HepG2 (cell line): ENCODE results near the gene KLHL40. TPM values are rescaled to one million over a fixed set of nuclear protein-coding genes. Genes with fewer than 3 reads are reported as not detected.

Experiments
- ATAC-seq: fragments of 200-7000 bp; cut with Tn5 transposase; 3 replicates; pipeline ENCODE4 v1.9.1; 2020; ENCODE audit warnings: mild to moderate bottlenecking, moderate library complexity
- BruUV-seq: library from RNA; stranded (reverse); fragments of 400-500 nt; replicated peaks from 2 replicates; lab custom pipeline; 2021; lab: Mats Ljungman, UMichigan
- CTCF ChIA-PET: fragments of 300-600 bp; formaldehyde crosslinking; extraction: SDS; loops from one replicate; lab custom pipeline; 2021; ENCODE audit warnings: low total read pairs, inconsistent platforms, low intra/inter-chr PET ratio; lab: Yijun Ruan, JAX
- POLR2A ChIA-PET: fragments of 350-600 bp; sonication (Branson Sonifier 250); formaldehyde crosslinking; loops from one replicate; lab custom pipeline; 2020; ENCODE audit warnings: antibody characterized with exemption, inconsistent platforms; lab: Yijun Ruan, JAX
- DNase-seq: peaks from one replicate; pipeline ENCODE4 v3.0.0-alpha.2; 2015; ENCODE audit warnings: low spot score
- FAIRE-seq: peaks from 3 replicates; lab custom pipeline; 2011; peaks lifted over from hg19 to GRCh38; lab: Jason Lieb, UNC
- H2AFZ ChIP-seq: one replicate; pipeline ENCODE4 v1.6.1; 2011; ENCODE audit warnings: low read length, inconsistent platforms
- H3K27ac ChIP-seq: fragments of 300-600 bp; 3 replicates; pipeline ENCODE4 v1.8.0; 2011; ENCODE audit warnings: mixed run types, mild to moderate bottlenecking, mixed read lengths, low read length, inconsistent platforms; ENCODE audit not compliant: insufficient read depth; ENCODE audit errors: extremely low read length
- H3K27me3 ChIP-seq, 2 experiments: fragments of 200-600 bp in 1 of 2; 2 replicates in 1 of 2; 3 replicates in 1 of 2; pipeline versions ENCODE4 v1.6.0 to v1.8.0; 2011; ENCODE audit warnings: low read length in 2 of 2, mild to moderate bottlenecking in 2 of 2, moderate library complexity in 2 of 2, inconsistent platforms in 1 of 2; ENCODE audit not compliant: insufficient read depth in 2 of 2, control insufficient read depth in 1 of 2
- H3K36me3 ChIP-seq, 2 experiments: fragments of 200-600 bp in 1 of 2; replicated peaks in 1 of 2; 2 replicates in 1 of 2; 3 replicates in 1 of 2; pipeline versions ENCODE4 v1.5.1 to v1.8.0; 2011; ENCODE audit warnings: low read length in 2 of 2, inconsistent platforms in 1 of 2; ENCODE audit not compliant: insufficient read depth in 2 of 2, control insufficient read depth in 1 of 2
- H3K4me1 ChIP-seq: 2 replicates; pipeline ENCODE4 v1.5.1; 2012; ENCODE audit warnings: low read length, inconsistent platforms; ENCODE audit not compliant: insufficient read depth
- H3K4me2 ChIP-seq: 2 replicates; pipeline ENCODE4 v1.6.0; 2011; ENCODE audit warnings: low read depth, low read length, inconsistent platforms
- H3K4me3 ChIP-seq, 3 experiments: fragments of 200-600 bp in 1 of 3; sonication (generic), shearing (Covaris generic) in 1 of 3; replicated peaks in 1 of 3; 2 replicates each; pipeline ENCODE4 v1.5.1; 2011 to 2016; ENCODE audit warnings: low read length in 3 of 3, inconsistent platforms in 2 of 3, low read depth in 2 of 3, mild to moderate bottlenecking in 2 of 3, control low read depth in 1 of 3, mixed read lengths in 1 of 3; ENCODE audit not compliant: insufficient read depth in 1 of 3
- H3K79me2 ChIP-seq: one replicate; pipeline ENCODE4 v1.6.1; 2011; ENCODE audit warnings: low read length, inconsistent platforms; ENCODE audit not compliant: insufficient read depth
- H3K9ac ChIP-seq: 2 replicates; pipeline ENCODE4 v1.6.0; 2011; ENCODE audit warnings: mild to moderate bottlenecking, low read depth, low read length, inconsistent platforms; ENCODE audit not compliant: insufficient read depth
- H3K9me3 ChIP-seq: 2 replicates; pipeline ENCODE4 v1.5.1; 2012; ENCODE audit warnings: mild to moderate bottlenecking, low read length
- H4K20me1 ChIP-seq: 2 replicates; pipeline ENCODE4 v1.6.0; 2011; ENCODE audit warnings: inconsistent platforms, mild to moderate bottlenecking, low read length, moderate library complexity; ENCODE audit not compliant: insufficient read depth
- AGO2 ChIP-seq: fragments of 200-400 bp; formaldehyde crosslinking; optimal IDR thresholded peaks from 2 replicates; pipeline ENCODE3; 2017; ENCODE audit warnings: mild to moderate bottlenecking, low read depth, low read length, moderate library complexity
- CTCF ChIP-seq: sonication (generic); formaldehyde crosslinking; IDR thresholded peaks from 2 replicates; pipeline ENCODE4 v1.5.0; 2020; ENCODE audit warnings: mild to moderate bottlenecking, missing genetic modification reagents, moderate library complexity
- KDM2A ChIP-seq: sonication (generic); formaldehyde crosslinking; IDR thresholded peaks from 2 replicates; pipeline ENCODE4 v1.4.0; 2020; ENCODE audit warnings: low read depth, missing genetic modification reagents, borderline replicate concordance
- MAFK ChIP-seq, 2 experiments: IDR thresholded peaks in 1 of 2; conservative IDR thresholded peaks in 1 of 2; 2 replicates each; pipeline ENCODE4 v1.6.1; 2011; ENCODE audit warnings: improper control_type of control experiment in 2 of 2, low read length in 2 of 2
- RAD51 ChIP-seq: fragments of 450-650 bp; IDR thresholded peaks from 2 replicates; pipeline ENCODE4 v1.6.1; 2016; ENCODE audit warnings: borderline replicate concordance
- RBM22 ChIP-seq: fragments of 200-400 bp; formaldehyde crosslinking; optimal IDR thresholded peaks from 2 replicates; pipeline ENCODE3; 2017; ENCODE audit warnings: mild to moderate bottlenecking, low read length, moderate library complexity
- ZBTB21 ChIP-seq: sonication (generic); formaldehyde crosslinking; IDR thresholded peaks from 2 replicates; pipeline ENCODE4 v1.4.0; 2020; ENCODE audit warnings: missing genetic modification reagents
- WGBS: methylation state at CpG from one replicate; pipeline ENCODE4 v1.1.6; 2017; ENCODE audit warnings: low lambda C conversion rate; 5-methylcytosine and 5-hydroxymethylcytosine counted together
- in situ Hi-C: cut with HindIII; loops from 2 replicates; pipeline ENCODE4 v1.10.0; 2017; ENCODE audit warnings: low pct_unique_long_range_greater_than_20kb; ENCODE audit not compliant: extremely low pct_ligation_motif_present
- intact Hi-C: fragments of 100-400 bp; cut with micrococcal nuclease; formaldehyde crosslinking; loops from one replicate; pipeline ENCODE4 v1.10.0; 2022; ENCODE audit not compliant: unreplicated experiment
- polyA plus RNA-seq, 8 experiments: library from polyadenylated mRNA; depleted of rRNA in 3 of 8; stranded (reverse) in 7 of 8; unstranded in 1 of 8; fragments of >200 nt; fragmentation: Illumina TruSeq in 4 of 8; extraction: Trizol in 4 of 8; gene quantifications; 2 replicates each; pipeline versions ENCODE4 v1.2.1 to v1.2.3, GENCODE V29; 2011 to 2016; ENCODE audit warnings: low read depth in 4 of 8, missing spikeins in 1 of 8, mixed read lengths in 1 of 8; ENCODE audit not compliant: insufficient read depth in 1 of 8
- total RNA-seq, 5 experiments: library from RNA; depleted of rRNA; stranded (reverse); fragments of >200 nt; fragmentation: Illumina TruSeq; extraction: Trizol; gene quantifications; 2 replicates each; pipeline ENCODE4 v1.2.3, GENCODE V29; 2016; ENCODE audit warnings: low read depth in 1 of 5
- TF ChIP-seq, protein P1 (sequence below): sonication (generic); formaldehyde crosslinking; conservative IDR thresholded peaks from 2 replicates; pipeline ENCODE4 v1.4.0; 2020; ENCODE audit warnings: missing genetic modification reagents

Gene KLHL40
- total and polyA plus RNA-seq, 2 of the 13 experiments (the other 11 are each of a cell fraction or from before 2014, with no cell fraction given): not detected

DNA sequence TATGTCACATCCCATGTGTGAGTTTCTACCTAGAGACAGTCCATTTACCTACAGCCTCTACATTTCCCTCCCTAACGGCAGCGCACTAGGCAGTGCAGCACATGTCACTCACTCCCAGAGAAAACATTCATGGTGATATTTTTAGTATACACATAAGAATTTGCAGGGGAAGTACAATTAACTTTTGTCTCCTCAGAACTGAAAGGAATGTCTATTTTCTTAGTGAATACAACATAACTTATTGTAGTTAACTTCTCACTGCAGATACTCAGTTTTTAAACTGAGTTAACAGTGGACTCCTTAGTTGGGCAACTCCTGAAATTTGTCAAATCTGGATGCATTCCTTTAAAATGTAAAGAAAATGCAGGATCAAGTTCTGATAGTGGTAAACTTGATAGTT lies 36.3 kb upstream of the KLHL40 start:
- peaks cover 10 to 32% of the 10 kb centered on the region in 2 experiments; a peak in 4 of 5 replicates for H3K36me3 ChIP-seq
- H3K27ac ChIP-seq: no peak overlapping the region
- no peak for DNase-seq
- BruUV-seq: no TSS peak
- ChIA-PET POLR2A (no interaction called here), CTCF (no interaction called here)
- in situ Hi-C loops (no loop called here), intact Hi-C loops (no loop called here)
- no peaks in the 10 kb centered on the region for H4K20me1 ChIP-seq
- no peak for ATAC-seq
- no peaks in the 10 kb centered on the region for H3K9me3 ChIP-seq
- H3K4me1 ChIP-seq: peaks cover 25% of the 10 kb centered on the region
- H3K4me2 ChIP-seq: no peak overlapping the region
- H2AFZ ChIP-seq: no peak overlapping the region
- peaks cover 7% of the 10 kb centered on the region for H3K79me2 ChIP-seq
- WGBS: 100% methylated on average over 2 of the region's 2 CpGs
- H3K9ac ChIP-seq: no peak overlapping the region
- no peak overlapping the region for H3K4me3 ChIP-seq
- no peak for FAIRE-seq
- H3K27me3 ChIP-seq: no peaks in the 10 kb centered on the region
- TF ChIP-seq RAD51 (no peak), RBM22 (peak; percentile 13)

DNA sequence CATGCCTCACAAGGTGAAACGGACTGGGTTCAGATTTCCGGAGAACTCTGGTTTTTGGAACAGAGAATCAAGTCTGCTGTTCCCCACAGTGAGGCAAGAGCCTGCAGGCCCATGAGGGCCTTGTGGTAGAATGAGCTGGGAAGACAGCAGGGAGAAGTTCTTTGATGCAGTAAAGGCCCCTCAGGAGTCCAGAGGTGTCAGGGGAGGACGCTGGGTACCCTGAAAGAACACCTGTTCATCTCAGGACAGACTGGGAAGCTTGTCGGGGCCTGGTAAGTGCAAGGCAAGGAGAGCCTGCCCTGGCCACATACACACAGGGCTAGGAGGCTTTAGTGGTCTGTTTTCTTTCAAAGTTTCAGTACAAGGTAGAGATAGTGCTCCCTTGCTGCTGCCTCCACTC lies 35.6 kb upstream of the KLHL40 start:
- no peak for FAIRE-seq
- Histone ChIP-seq H3K4me1 (peaks cover 28% of the 10 kb centered on the region), H4K20me1 (no peaks in the 10 kb centered on the region), H3K4me3 (no peak overlapping the region), H3K9me3 (no peaks in the 10 kb centered on the region), H3K9ac (no peak overlapping the region), H3K36me3 (peaks cover 10 to 27% of the 10 kb centered on the region in 2 experiments; a peak in 4 of 5 replicates), H3K27ac (no peak overlapping the region), H2AFZ (no peak overlapping the region), H3K79me2 (peaks cover 7% of the 10 kb centered on the region), H3K4me2 (no peak overlapping the region), H3K27me3 (no peaks in the 10 kb centered on the region)
- in situ Hi-C loops: loop anchor here (5.0 kb wide), 1 partner anchor 98 kb away; no protein-coding TSS in a partner anchor
- DNase-seq: no peak
- 87% methylated on average over 3 of the region's 4 CpGs for WGBS
- TF ChIP-seq, protein P1, sequence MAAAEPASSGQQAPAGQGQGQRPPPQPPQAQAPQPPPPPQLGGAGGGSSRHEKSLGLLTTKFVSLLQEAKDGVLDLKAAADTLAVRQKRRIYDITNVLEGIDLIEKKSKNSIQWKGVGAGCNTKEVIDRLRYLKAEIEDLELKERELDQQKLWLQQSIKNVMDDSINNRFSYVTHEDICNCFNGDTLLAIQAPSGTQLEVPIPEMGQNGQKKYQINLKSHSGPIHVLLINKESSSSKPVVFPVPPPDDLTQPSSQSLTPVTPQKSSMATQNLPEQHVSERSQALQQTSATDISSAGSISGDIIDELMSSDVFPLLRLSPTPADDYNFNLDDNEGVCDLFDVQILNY (CRISPR knock-in tag): no peak
- TF ChIP-seq AGO2 (no peak), KDM2A (CRISPR knock-in tag) (0 out of 2 replicates have a peak, but pooled peaks have one; percentile 4), MAFK (conservative IDR thresholded peaks at IDR 0.05 in 1 of 2, IDR thresholded peaks at IDR 0.05 in 1 of 2; ENCODE audit: low read length in 2 of 2) (no peak), ZBTB21 (CRISPR knock-in tag) (no peak), CTCF (CRISPR knock-in tag) (no peak)
- ChIA-PET CTCF (no interaction called here), POLR2A (interaction anchor here (0.7 kb wide), 1 partner anchor 59 kb away, joined by 3 read pairs; the partner anchor contains the start of gene SS18L2)
- intact Hi-C loops: loop anchor here (5.0 kb wide), 3 partner anchors 83 to 183 kb away; no protein-coding TSS in a partner anchor
- no TSS peak for BruUV-seq
- ATAC-seq: no peak
